ENCODE measurements around the gene PAQR9. TPM values are rescaled to one million over a fixed set of nuclear protein-coding genes. Genes with fewer than 3 reads are reported as not detected.

The PAQR9 gene
- total and polyA plus RNA-seq, 2 donors from 2014 or later: 0.09 TPM; not detected in 1

- H3K4me3 ChIP-seq (ENCODE audit: low read length in 3 of 3): no peak overlapping the region
- H3K9ac ChIP-seq (ENCODE audit: low read length in 3 of 3): no peak overlapping the region
- intact Hi-C loops (cut with DNase I): no loop called here
- H3K27me3 ChIP-seq (ENCODE audit: control insufficient read depth, insufficient read depth, low read length): no peaks in the 10 kb centered on the region
- no peak for TF ChIP-seq CTCF (IDR thresholded peaks at IDR 0.05; ENCODE audit: borderline replicate concordance, extremely low read depth, insufficient read depth)
- no peak overlapping the region for H3K27ac ChIP-seq (ENCODE audit: low read depth in 2 of 2, low read length in 2 of 2)
- no peak for DNase-seq
- H3K36me3 ChIP-seq (ENCODE audit: control insufficient read depth in 2 of 3, insufficient read depth in 3 of 3, low read length in 3 of 3): no peaks in the 10 kb centered on the region
- no peaks in the 10 kb centered on the region for H3K9me3 ChIP-seq (ENCODE audit: control insufficient read depth in 2 of 3, insufficient read depth in 1 of 3, low read length in 3 of 3)
- no peak for FAIRE-seq
- no peaks in the 10 kb centered on the region for H3K4me1 ChIP-seq (ENCODE audit: control insufficient read depth in 2 of 3, insufficient read depth in 2 of 3, low read depth in 1 of 3, low read length in 3 of 3)
These were observed 38.3 kb downstream of the PAQR9 start for GRCh38 chr3:142925140-142925539.

- intact Hi-C loops (cut with DNase I): no loop called here
- H3K27me3 ChIP-seq (ENCODE audit: control insufficient read depth, insufficient read depth, low read length): no peaks in the 10 kb centered on the region
- FAIRE-seq (no peak), DNase-seq (no peak)
- no peaks in the 10 kb centered on the region for H3K4me1 ChIP-seq (ENCODE audit: control insufficient read depth in 2 of 3, insufficient read depth in 2 of 3, low read depth in 1 of 3, low read length in 3 of 3)
- no peak overlapping the region for H3K4me3 ChIP-seq (ENCODE audit: low read length in 3 of 3)
- no peaks in the 10 kb centered on the region for H3K36me3 ChIP-seq (ENCODE audit: control insufficient read depth in 2 of 3, insufficient read depth in 3 of 3, low read length in 3 of 3)
- H3K9me3 ChIP-seq (ENCODE audit: control insufficient read depth in 2 of 3, insufficient read depth in 1 of 3, low read length in 3 of 3): no peaks in the 10 kb centered on the region
- no peak overlapping the region for H3K9ac ChIP-seq (ENCODE audit: low read length in 3 of 3)
- no peak for TF ChIP-seq CTCF (IDR thresholded peaks at IDR 0.05; ENCODE audit: borderline replicate concordance, extremely low read depth, insufficient read depth)
- no peak overlapping the region for H3K27ac ChIP-seq (ENCODE audit: low read depth in 2 of 2, low read length in 2 of 2)
These were observed 39.8 kb downstream of the PAQR9 start for GRCh38 chr3:142923694-142924093.

- no peak for TF ChIP-seq CTCF (IDR thresholded peaks at IDR 0.05; ENCODE audit: borderline replicate concordance, extremely low read depth, insufficient read depth)
- Histone ChIP-seq H3K27ac (ENCODE audit: low read depth in 2 of 2, low read length in 2 of 2) (no peak overlapping the region), H3K4me1 (ENCODE audit: control insufficient read depth in 2 of 3, insufficient read depth in 2 of 3, low read depth in 1 of 3, low read length in 3 of 3) (no peaks in the 10 kb centered on the region), H3K9me3 (ENCODE audit: control insufficient read depth in 2 of 3, insufficient read depth in 1 of 3, low read length in 3 of 3) (no peaks in the 10 kb centered on the region), H3K9ac (ENCODE audit: low read length in 3 of 3) (no peak overlapping the region), H3K4me3 (ENCODE audit: low read length in 3 of 3) (no peak overlapping the region), H3K36me3 (ENCODE audit: control insufficient read depth in 2 of 3, insufficient read depth in 3 of 3, low read length in 3 of 3) (no peaks in the 10 kb centered on the region), H3K27me3 (ENCODE audit: control insufficient read depth, insufficient read depth, low read length) (no peaks in the 10 kb centered on the region)
- FAIRE-seq (no peak), DNase-seq (no peak)
- intact Hi-C loops (cut with DNase I): no loop called here
These were observed 46.9 kb downstream of the PAQR9 start for GRCh38 chr3:142916605-142917004.

GRCh38 chr3:142915636-142916035 is 47.8 kb downstream of the PAQR9 start:
- FAIRE-seq: no peak
- Histone ChIP-seq H3K36me3 (ENCODE audit: control insufficient read depth in 2 of 3, insufficient read depth in 3 of 3, low read length in 3 of 3) (no peaks in the 10 kb centered on the region), H3K27me3 (ENCODE audit: control insufficient read depth, insufficient read depth, low read length) (no peaks in the 10 kb centered on the region), H3K4me3 (ENCODE audit: low read length in 3 of 3) (no peak overlapping the region), H3K4me1 (ENCODE audit: control insufficient read depth in 2 of 3, insufficient read depth in 2 of 3, low read depth in 1 of 3, low read length in 3 of 3) (no peaks in the 10 kb centered on the region), H3K27ac (ENCODE audit: low read depth in 2 of 2, low read length in 2 of 2) (no peak overlapping the region), H3K9me3 (ENCODE audit: control insufficient read depth in 2 of 3, insufficient read depth in 1 of 3, low read length in 3 of 3) (no peaks in the 10 kb centered on the region), H3K9ac (ENCODE audit: low read length in 3 of 3) (no peak overlapping the region)
- no peak for TF ChIP-seq CTCF (IDR thresholded peaks at IDR 0.05; ENCODE audit: borderline replicate concordance, extremely low read depth, insufficient read depth)
- intact Hi-C loops (cut with DNase I): no loop called here
- DNase-seq: no peak

Measured in kidney (tissue), 14 donors.